Thyroid gland (tissue), 4 donors: ENCODE results near the gene MRGPRF. TPM values are rescaled to one million over a fixed set of nuclear protein-coding genes. Genes with fewer than 3 reads are reported as not detected.

Experiments
- DNase-seq, 2 donors: peaks; one replicate each; pipeline ENCODE4 v3.0.0-alpha.2; 2019
- H3K27ac ChIP-seq, 3 donors: fragments of 200-600 bp; sonication (generic); 1 replicate in 2 of 3; 2 replicates in 1 of 3; pipeline ENCODE4 v1.5.1; 2016 to 2019; ENCODE audit warnings: mild to moderate bottlenecking in 1 of 3, moderate library complexity in 1 of 3
- H3K27me3 ChIP-seq: fragments of 200-600 bp; sonication (generic); one replicate; pipeline ENCODE4 v1.5.1; 2019
- H3K36me3 ChIP-seq, 2 donors: fragments of 200-600 bp; sonication (generic); one replicate each; pipeline ENCODE4 v1.5.1; 2016 to 2019
- H3K4me1 ChIP-seq, 2 donors: fragments of 200-600 bp; sonication (generic); one replicate each; pipeline ENCODE4 v1.5.1; 2017 to 2019
- H3K4me3 ChIP-seq, 3 donors: fragments of 200-600 bp; sonication (generic); replicated peaks in 1 of 3; 1 replicate in 2 of 3; 2 replicates in 1 of 3; pipeline ENCODE4 v1.5.1; 2016; ENCODE audit warnings: mild to moderate bottlenecking in 1 of 3
- H3K9me3 ChIP-seq: fragments of 200-600 bp; sonication (generic); one replicate; pipeline ENCODE4 v1.5.1; 2017
- CTCF ChIP-seq, 6 experiments: fragments of 200-600 bp in 3 of 6; fragments of 450-650 bp in 3 of 6; sonication (generic) in 3 of 6; IDR thresholded peaks; one replicate each; pipeline ENCODE4 v1.5.1; 2016 to 2019; ENCODE audit warnings: antibody characterized with exemption in 6 of 6, mild to moderate bottlenecking in 2 of 6, inconsistent platforms in 1 of 6, moderate library complexity in 1 of 6
- POLR2A ChIP-seq, 2 donors: fragments of 450-650 bp; IDR thresholded peaks; one replicate each; pipeline ENCODE4 v1.6.1; 2017; ENCODE audit warnings: antibody characterized with exemption in 2 of 2, mild to moderate bottlenecking in 2 of 2, moderate library complexity in 1 of 2
- WGBS, 2 donors: methylation state at CpG; one replicate each; pipeline ENCODE4 v1.1.5; 2017; 5-methylcytosine and 5-hydroxymethylcytosine counted together
- intact Hi-C: fragments of 100-400 bp; cut with DNase I; formaldehyde crosslinking; loops from one replicate; pipeline ENCODE4 v1.15.1; 2023
- total RNA-seq, 4 donors: library from RNA; depleted of rRNA; stranded (reverse); fragments of >200 nt; gene quantifications; one replicate each; pipeline ENCODE4 v1.2.3, GENCODE V29; 2016

The MRGPRF gene
- total RNA-seq, 4 donors from 2014 or later, result 5.0 to 7.6 (median 6.6) TPM

GRCh38 chr11:69034123-69034867 is 21.2 kb upstream of the MRGPRF start:
- no peaks in the 10 kb centered on the region for H3K36me3 ChIP-seq
- DNase-seq, result no peak
- 83 to 84% methylated on average over 22 of the region's 22 CpGs for WGBS, 2 donors
- no peak overlapping the region for H3K27ac ChIP-seq
- no peak for TF ChIP-seq POLR2A (IDR thresholded peaks at IDR 0.05)
- no peak for TF ChIP-seq CTCF (IDR thresholded peaks at IDR 0.05)
- intact Hi-C loops, result no loop called here
- H3K9me3 ChIP-seq, result no peaks in the 10 kb centered on the region
- no peak overlapping the region for H3K4me3 ChIP-seq
- no peaks in the 10 kb centered on the region for H3K27me3 ChIP-seq
- peaks cover 0 to 10% of the 10 kb centered on the region in 2 donors for H3K4me1 ChIP-seq

- Histone ChIP-seq H3K27me3 (no peaks in the 10 kb centered on the region), H3K27ac (no peak overlapping the region), H3K4me1 (peaks cover 0 to 10% of the 10 kb centered on the region in 2 donors), H3K4me3 (no peak overlapping the region), H3K36me3 (no peaks in the 10 kb centered on the region), H3K9me3 (no peaks in the 10 kb centered on the region)
- WGBS, 2 donors, result 80 to 92% methylated on average over 1 to 11 of the region's 11 CpGs
- DNase-seq, result no peak
- no peak for TF ChIP-seq CTCF (IDR thresholded peaks at IDR 0.05)
- no peak for TF ChIP-seq POLR2A (IDR thresholded peaks at IDR 0.05)
- intact Hi-C loops, result no loop called here
These were observed 20.4 kb upstream of the MRGPRF start for GRCh38 chr11:69033431-69033830.

GRCh38 chr11:69032833-69033232 is 19.8 kb upstream of the MRGPRF start:
- 77 to 91% methylated on average over 7 of the region's 7 CpGs for WGBS, 2 donors
- Histone ChIP-seq H3K27me3 (no peaks in the 10 kb centered on the region), H3K9me3 (no peaks in the 10 kb centered on the region), H3K27ac (no peak overlapping the region), H3K4me1 (peaks cover 0 to 14% of the 10 kb centered on the region in 2 donors), H3K36me3 (no peaks in the 10 kb centered on the region), H3K4me3 (no peak overlapping the region)
- TF ChIP-seq POLR2A (IDR thresholded peaks at IDR 0.05) (no peak), CTCF (IDR thresholded peaks at IDR 0.05) (no peak)
- intact Hi-C loops, result no loop called here
- DNase-seq, result no peak

GRCh38 chr11:69030301-69030700 is 17.3 kb upstream of the MRGPRF start:
- intact Hi-C loops, result no loop called here
- Histone ChIP-seq H3K4me3 (no peak overlapping the region), H3K36me3 (no peaks in the 10 kb centered on the region), H3K4me1 (peaks cover 0 to 6% of the 10 kb centered on the region in 2 donors), H3K27ac (no peak overlapping the region), H3K9me3 (no peaks in the 10 kb centered on the region), H3K27me3 (no peaks in the 10 kb centered on the region)
- DNase-seq, result no peak
- TF ChIP-seq CTCF (IDR thresholded peaks at IDR 0.05) (no peak), POLR2A (IDR thresholded peaks at IDR 0.05) (no peak)
- WGBS, 2 donors, result 80 to 88% methylated on average over 6 of the region's 6 CpGs

- Histone ChIP-seq H3K9me3 (no peaks in the 10 kb centered on the region), H3K36me3 (no peaks in the 10 kb centered on the region), H3K4me3 (no peak overlapping the region), H3K27me3 (no peaks in the 10 kb centered on the region), H3K4me1 (peaks cover 0 to 3% of the 10 kb centered on the region in 2 donors), H3K27ac (no peak overlapping the region)
- TF ChIP-seq CTCF (IDR thresholded peaks at IDR 0.05), result no peak
- no peak for TF ChIP-seq POLR2A (IDR thresholded peaks at IDR 0.05)
- DNase-seq, result no peak
- WGBS, 2 donors, result 46 to 52% methylated on average over 9 of the region's 9 CpGs
- intact Hi-C loops, result no loop called here
These were observed 14.8 kb upstream of the MRGPRF start for GRCh38 chr11:69027704-69028372.
